Adrenal gland (tissue), 12 donors: ENCODE measurements around the gene HOXC9. TPM values are rescaled to one million over a fixed set of nuclear protein-coding genes. Genes with fewer than 3 reads are reported as not detected.

Experiments used
- DNase-seq, 7 donors: peaks; one replicate each; pipeline ENCODE4 v3.0.0-alpha.2; 2019 to 2020
- H3K27ac ChIP-seq, 5 donors: fragments of 200-600 bp; sonication (generic) in 4 of 5; 1 replicate in 3 of 5; 2 replicates in 2 of 5; pipeline versions ENCODE4 v1.5.1 to v1.8.0; 2016 to 2020; ENCODE audit warnings: mild to moderate bottlenecking in 1 of 5
- H3K27me3 ChIP-seq: fragments of 200-600 bp; 2 replicates; pipeline ENCODE4 v1.8.0; 2021
- H3K36me3 ChIP-seq, 2 donors: fragments of 200-600 bp; replicated peaks in 1 of 2; 1 replicate in 1 of 2; 2 replicates in 1 of 2; pipeline versions ENCODE4 v1.5.1 to v1.8.0; 2018 to 2022
- H3K4me1 ChIP-seq, 2 donors: fragments of 200-600 bp; replicated peaks in 1 of 2; 1 replicate in 1 of 2; 2 replicates in 1 of 2; pipeline versions ENCODE4 v1.5.1 to v1.8.0; 2018 to 2021
- H3K4me3 ChIP-seq, 4 donors: fragments of 200-600 bp; sonication (generic) in 3 of 4; one replicate each; pipeline ENCODE4 v1.5.1; 2016 to 2018
- H3K9me3 ChIP-seq, 3 donors: fragments of 200-600 bp; sonication (generic) in 1 of 3; replicated peaks in 1 of 3; 1 replicate in 2 of 3; 2 replicates in 1 of 3; pipeline versions ENCODE4 v1.5.1 to v1.8.0; 2016 to 2021
- CTCF ChIP-seq, 6 experiments: fragments of 450-650 bp in 4 of 6; fragments of 200-600 bp in 2 of 6; sonication (generic) in 1 of 6; IDR thresholded peaks; 1 replicate in 5 of 6; 2 replicates in 1 of 6; pipeline versions ENCODE4 v1.5.1 to v1.8.0; 2016 to 2021; ENCODE audit warnings: antibody characterized with exemption in 6 of 6, mild to moderate bottlenecking in 2 of 6, moderate library complexity in 1 of 6
- POLR2A ChIP-seq, 2 donors: fragments of 450-650 bp; IDR thresholded peaks; one replicate each; pipeline ENCODE4 v1.6.1; 2017; ENCODE audit warnings: antibody characterized with exemption in 2 of 2, mild to moderate bottlenecking in 2 of 2, moderate library complexity in 1 of 2
- WGBS, 4 donors: extraction: QIAGEN DNeasy Blood & Tissue Kit in 2 of 4; methylation state at CpG; one replicate each; pipeline versions ENCODE4 v1.1.5 to v1.1.7; 2013 to 2017; 5-methylcytosine and 5-hydroxymethylcytosine counted together
- intact Hi-C, 2 donors: fragments of 100-400 bp; cut with DNase I; formaldehyde crosslinking; loops; one replicate each; pipeline versions ENCODE4 v1.14.1 to v1.15.0; 2022 to 2023
- polyA plus RNA-seq, 3 donors: library from polyadenylated mRNA; stranded (reverse); fragments of 200-250 nt in 2 of 3; fragments of 350-450 nt in 1 of 3; fragmentation: Illumina TruSeq in 1 of 3; extraction: RNeasy Lipid Tissue Mini Kit (QIAGEN cat#74804) in 1 of 3; gene quantifications; one replicate each; pipeline ENCODE4 v1.2.3, GENCODE V29; 2013 to 2014
- total RNA-seq, 9 donors: library from RNA; depleted of rRNA in 4 of 9; stranded (reverse); fragments of >200 nt in 4 of 9; fragments of 120-200 nt in 1 of 9; fragmentation: NEBNext Ultra II Directional in 1 of 9; extraction: Animal tissue kit (Norgen Biotek cat#: 25700) in 1 of 9; gene quantifications; one replicate each; pipeline versions ENCODE4 v1.1.0 to v1.2.4, GENCODE V29; 2013 to 2023
- donor health status: healthy with polysubstance abuse.
- donor health status: Bipolar disorder and iron deficiency.
- donor health status: DM: yes; HTN: yes; CAD: no.
- donor health status: DM: no; HTN: no; CAD: no.
- donor health status: DM: no; HTN: no; CAD: no.
- donor health status: DM: yes; HTN: yes; CAD: no.

Gene HOXC9
- total and polyA plus RNA-seq, 12 donors, result 1.2 to 12.1 (median 3.0) TPM; not detected in 1

GRCh38 chr12:53966385-53967133 is 33.4 kb upstream of the HOXC9 start:
- Histone ChIP-seq H3K9me3 (no peaks in the 10 kb centered on the region), H3K36me3 (no peaks in the 10 kb centered on the region), H3K27me3 (peaks cover 99% of the 10 kb centered on the region), H3K4me1 (peaks cover 0 to 3% of the 10 kb centered on the region in 2 donors), H3K4me3 (no peak overlapping the region), H3K27ac (no peak overlapping the region)
- WGBS, 4 donors, result 21 to 28% (median 25%) methylated on average over 26 to 36 of the region's 36 CpGs
- TF ChIP-seq POLR2A (IDR thresholded peaks at IDR 0.05), result no peak
- TF ChIP-seq CTCF (IDR thresholded peaks at IDR 0.05), result no peak
- no peak for DNase-seq
- intact Hi-C loops, result loop anchor here in 1 of 2 donors (10.0 kb wide), 1 partner anchor 262 kb away; no protein-coding TSS in a partner anchor

DNA sequence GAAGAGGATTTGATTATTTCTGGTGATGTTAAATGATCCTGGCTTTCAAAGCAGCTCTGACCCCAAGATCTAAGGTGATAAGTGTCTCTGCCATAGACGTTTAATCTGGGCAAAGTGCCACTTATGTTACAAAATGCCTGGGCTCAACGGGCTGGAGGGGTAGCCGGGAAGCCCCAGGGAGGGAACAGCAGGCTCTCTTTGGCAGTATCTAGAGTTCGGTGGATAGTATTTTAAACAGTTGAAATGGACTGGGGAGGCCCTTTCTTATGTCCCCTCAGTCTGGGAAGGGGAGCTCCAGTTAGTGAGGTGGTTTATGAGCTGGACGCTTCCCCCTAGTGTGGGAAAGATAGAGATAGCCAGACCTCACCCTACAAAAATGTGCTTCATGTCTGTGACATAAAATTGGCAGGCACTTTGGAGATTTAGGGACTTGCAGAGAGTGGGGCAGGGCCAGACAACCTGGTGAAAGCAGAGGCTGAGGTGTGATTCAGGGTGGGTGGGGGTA is 32.5 kb upstream of the HOXC9 start:
- H3K27ac ChIP-seq, result no peak overlapping the region
- H3K4me1 ChIP-seq, result peaks cover 0 to 3% of the 10 kb centered on the region in 2 donors
- no peak overlapping the region for H3K4me3 ChIP-seq
- H3K36me3 ChIP-seq, result no peaks in the 10 kb centered on the region
- TF ChIP-seq CTCF (IDR thresholded peaks at IDR 0.05) (no peak), POLR2A (IDR thresholded peaks at IDR 0.05) (no peak)
- intact Hi-C loops, result loop anchor here in 1 of 2 donors (10.0 kb wide), 1 partner anchor 263 kb away; no protein-coding TSS in a partner anchor
- WGBS, 4 donors, result 26 to 37% (median 31%) methylated on average over 5 of the region's 5 CpGs
- peaks cover 99% of the 10 kb centered on the region for H3K27me3 ChIP-seq
- DNase-seq, result no peak
- H3K9me3 ChIP-seq, result no peaks in the 10 kb centered on the region

- H3K4me1 ChIP-seq, result peaks cover under 1 to 6% of the 10 kb centered on the region in 2 donors
- no peaks in the 10 kb centered on the region for H3K9me3 ChIP-seq
- 45 to 55% (median 47%) methylated on average over 19 to 24 of the region's 24 CpGs for WGBS, 4 donors
- no peak overlapping the region for H3K27ac ChIP-seq
- no peaks in the 10 kb centered on the region for H3K36me3 ChIP-seq
- intact Hi-C loops, result loop anchor here in 1 of 2 donors (10.0 kb wide), 1 partner anchor 264 kb away; no protein-coding TSS in a partner anchor
- H3K4me3 ChIP-seq, result no peak overlapping the region
- TF ChIP-seq POLR2A (IDR thresholded peaks at IDR 0.05) (no peak), CTCF (IDR thresholded peaks at IDR 0.05) (no peak)
- peaks cover 97% of the 10 kb centered on the region for H3K27me3 ChIP-seq
- no peak for DNase-seq
These were observed 31.5 kb upstream of the HOXC9 start for GRCh38 chr12:53968214-53969127.
